Small intestine (tissue), 7 donors: ENCODE data around the gene SLC26A4. TPM values are rescaled to one million over a fixed set of nuclear protein-coding genes. Genes with fewer than 3 reads are reported as not detected.

Source experiments
- DNase-seq, 2 donors: peaks; one replicate each; pipeline versions ENCODE4 v3.0.0 to v3.0.0-alpha.2; 2013
- FAIRE-seq: peaks from 2 replicates; lab custom pipeline; 2012; peaks lifted over from hg19 to GRCh38; lab: Jason Lieb, UNC
- H3K27ac ChIP-seq, 3 donors: one replicate each; pipeline ENCODE4 v1.5.1; 2013; ENCODE audit warnings: low read length in 2 of 3, mild to moderate bottlenecking in 2 of 3, control low read depth in 1 of 3, inconsistent platforms in 1 of 3, low read depth in 1 of 3, moderate library complexity in 1 of 3
- H3K27me3 ChIP-seq, 3 donors: one replicate each; pipeline ENCODE4 v1.6.1; 2013; ENCODE audit warnings: low read length in 3 of 3, inconsistent platforms in 1 of 3; ENCODE audit not compliant: control insufficient read depth in 3 of 3, insufficient read depth in 3 of 3
- H3K36me3 ChIP-seq, 3 donors: one replicate each; pipeline ENCODE4 v1.6.1; 2013; ENCODE audit warnings: low read length in 3 of 3, inconsistent platforms in 1 of 3, low read depth in 1 of 3, mild to moderate bottlenecking in 1 of 3, moderate library complexity in 1 of 3; ENCODE audit not compliant: control insufficient read depth in 3 of 3, insufficient read depth in 2 of 3
- H3K4me1 ChIP-seq, 3 donors: one replicate each; pipeline ENCODE4 v1.6.1; 2013; ENCODE audit warnings: low read length in 2 of 3, inconsistent platforms in 1 of 3, low read depth in 1 of 3, mild to moderate bottlenecking in 1 of 3, moderate library complexity in 1 of 3; ENCODE audit not compliant: control insufficient read depth in 3 of 3, insufficient read depth in 2 of 3
- H3K4me3 ChIP-seq, 3 donors: one replicate each; pipeline ENCODE4 v1.5.1; 2013; ENCODE audit warnings: low read length in 3 of 3, control low read depth in 1 of 3, inconsistent platforms in 1 of 3, low read depth in 1 of 3, mild to moderate bottlenecking in 1 of 3, moderate library complexity in 1 of 3
- H3K9me3 ChIP-seq, 2 donors: one replicate each; pipeline ENCODE4 v1.6.1; 2013; ENCODE audit warnings: low read depth in 1 of 2, low read length in 1 of 2; ENCODE audit not compliant: control insufficient read depth in 2 of 2, insufficient read depth in 1 of 2
- WGBS, 3 donors: extraction: QIAGEN DNeasy Blood & Tissue Kit; methylation state at CpG; one replicate each; pipeline ENCODE4 v1.1.7; 2013; 5-methylcytosine and 5-hydroxymethylcytosine counted together
- polyA plus RNA-seq, 4 donors: library from polyadenylated mRNA; stranded (reverse) in 3 of 4; unstranded in 1 of 4; fragments of 200-250 nt in 3 of 4; fragments of 120-200 nt in 1 of 4; gene quantifications; one replicate each; pipeline versions ENCODE4 v1.2.1 to v1.2.3, GENCODE V29; 2013
- donor health status: healthy with polysubstance abuse.
- donor health status: control.
- donor health status: control.
- donor health status: Bipolar disorder and iron deficiency.
- donor health status: healthy.

Gene SLC26A4
- polyA plus RNA-seq, 4 donors, result 0.18 to 0.30 TPM; not detected in 2

- no peak for FAIRE-seq
- H3K4me1 ChIP-seq, result no peaks in the 10 kb centered on the region
- 43 to 54% (median 52%) methylated on average over 4 of the region's 4 CpGs for WGBS, 3 donors
These were observed 32.8 kb downstream of the SLC26A4 start for GRCh38 chr7:107693396-107693795.

DNA sequence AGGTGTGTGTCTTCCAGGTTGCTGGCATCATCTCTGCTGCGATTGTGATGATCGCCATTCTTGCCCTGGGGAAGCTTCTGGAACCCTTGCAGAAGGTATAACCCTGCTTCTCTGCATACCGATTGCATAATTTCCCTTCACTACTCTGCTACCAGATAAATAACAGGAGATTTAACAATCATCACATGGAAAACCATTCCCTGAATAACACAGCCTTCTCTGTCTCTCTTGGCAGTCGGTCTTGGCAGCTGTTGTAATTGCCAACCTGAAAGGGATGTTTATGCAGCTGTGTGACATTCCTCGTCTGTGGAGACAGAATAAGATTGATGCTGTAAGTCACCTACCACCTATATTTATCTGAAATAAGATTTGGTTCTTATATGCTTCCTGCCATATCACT, 33.8 kb downstream of the SLC26A4 start:
- Histone ChIP-seq H3K4me1 (no peaks in the 10 kb centered on the region), H3K36me3 (no peaks in the 10 kb centered on the region), H3K27ac (no peak overlapping the region), H3K27me3 (peaks cover 0 to 6% (median 3%) of the 10 kb centered on the region in 3 donors), H3K9me3 (no peaks in the 10 kb centered on the region), H3K4me3 (no peak overlapping the region)
- no peak for DNase-seq
- 55 to 70% (median 65%) methylated on average over 5 of the region's 5 CpGs for whole genome bisulfite sequencing, 3 donors
- FAIRE-seq, result no peak

More at GRCh38 chr7:107693396-107693795, 32.8 kb downstream of the SLC26A4 start:
- Histone ChIP-seq H3K9me3 (no peaks in the 10 kb centered on the region), H3K36me3 (no peaks in the 10 kb centered on the region), H3K27ac (no peak overlapping the region), H3K27me3 (peaks cover 0 to 6% (median 3%) of the 10 kb centered on the region in 3 donors), H3K4me3 (no peak overlapping the region)
- no peak for DNase-seq

DNA sequence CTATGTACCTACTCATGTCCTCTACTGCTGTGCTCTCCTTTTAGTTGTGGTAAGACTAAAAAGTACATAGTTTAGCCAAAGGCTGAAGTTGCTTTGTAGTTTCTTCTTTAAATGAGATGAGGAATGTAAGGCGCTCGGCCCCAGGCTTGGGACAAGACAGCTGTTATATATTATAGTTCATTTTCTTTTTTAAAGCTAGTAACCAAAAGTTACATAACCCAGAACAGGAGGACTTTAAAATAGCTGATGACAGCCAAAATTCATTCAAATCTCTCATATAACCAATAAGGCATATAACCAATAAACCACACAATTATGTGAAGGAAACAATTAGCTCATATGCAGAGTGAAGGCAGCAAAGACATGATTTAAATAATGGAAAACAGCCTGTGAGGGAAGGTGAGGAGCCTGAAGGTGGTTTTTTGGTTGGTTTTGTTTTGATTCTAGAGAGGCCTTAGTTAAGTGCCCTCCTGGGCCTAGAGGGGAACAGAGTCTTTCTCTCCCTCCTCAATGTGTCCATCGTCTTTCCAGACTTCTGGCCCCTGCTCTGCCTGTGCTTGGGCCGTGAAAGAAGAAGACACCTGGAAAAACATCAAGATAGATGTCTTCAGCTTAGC, 35.8 kb downstream of the SLC26A4 start:
- Histone ChIP-seq H3K4me3 (no peak overlapping the region), H3K36me3 (no peaks in the 10 kb centered on the region), H3K27me3 (peaks cover 0 to 4% (median 3%) of the 10 kb centered on the region in 3 donors), H3K27ac (no peak overlapping the region), H3K4me1 (no peaks in the 10 kb centered on the region), H3K9me3 (no peaks in the 10 kb centered on the region)
- WGBS, 3 donors, result 87 to 90% (median 87%) methylated on average over 4 of the region's 4 CpGs
- DNase-seq (no peak), FAIRE-seq (no peak)

GRCh38 chr7:107697321-107698049, 36.9 kb downstream of the SLC26A4 start:
- Histone ChIP-seq H3K27me3 (peaks cover 0 to 4% (median 3%) of the 10 kb centered on the region in 3 donors), H3K9me3 (no peaks in the 10 kb centered on the region), H3K36me3 (no peaks in the 10 kb centered on the region), H3K4me1 (no peaks in the 10 kb centered on the region), H3K4me3 (no peak overlapping the region), H3K27ac (no peak overlapping the region)
- FAIRE-seq, result no peak
- DNase-seq, result no peak
- 75 to 84% (median 80%) methylated on average over 7 of the region's 7 CpGs for WGBS, 3 donors

GRCh38 chr7:107700570-107700969, 39.9 kb downstream of the SLC26A4 start:
- H3K4me1 ChIP-seq, result no peaks in the 10 kb centered on the region
- no peaks in the 10 kb centered on the region for H3K36me3 ChIP-seq
- FAIRE-seq (no peak), DNase-seq (no peak)
- no peak overlapping the region for H3K4me3 ChIP-seq
- no peaks in the 10 kb centered on the region for H3K27me3 ChIP-seq
- no peaks in the 10 kb centered on the region for H3K9me3 ChIP-seq
- no peak overlapping the region for H3K27ac ChIP-seq

- no peaks in the 10 kb centered on the region for H3K4me1 ChIP-seq
- no peaks in the 10 kb centered on the region for H3K9me3 ChIP-seq
- no peak overlapping the region for H3K27ac ChIP-seq
- H3K27me3 ChIP-seq, result no peaks in the 10 kb centered on the region
- WGBS, 3 donors, result 90 to 92% (median 90%) methylated on average over 3 of the region's 3 CpGs
- no peak overlapping the region for H3K4me3 ChIP-seq
- no peak for FAIRE-seq
- no peak for DNase-seq
- no peaks in the 10 kb centered on the region for H3K36me3 ChIP-seq
These were observed 40.6 kb downstream of the SLC26A4 start for GRCh38 chr7:107701191-107701590.

GRCh38 chr7:107703219-107703618, 42.6 kb downstream of the SLC26A4 start:
- no peak for DNase-seq
- Histone ChIP-seq H3K4me1 (no peaks in the 10 kb centered on the region), H3K27me3 (no peaks in the 10 kb centered on the region), H3K27ac (no peak overlapping the region), H3K36me3 (no peaks in the 10 kb centered on the region), H3K4me3 (no peak overlapping the region), H3K9me3 (no peaks in the 10 kb centered on the region)
- no peak for FAIRE-seq

- no peak overlapping the region for H3K4me3 ChIP-seq
- no peaks in the 10 kb centered on the region for H3K27me3 ChIP-seq
- no peak overlapping the region for H3K27ac ChIP-seq
- no peaks in the 10 kb centered on the region for H3K36me3 ChIP-seq
- WGBS, 3 donors, result 71 to 82% (median 80%) methylated on average over 3 of the region's 3 CpGs
- DNase-seq (no peak), FAIRE-seq (no peak)
- no peaks in the 10 kb centered on the region for H3K4me1 ChIP-seq
- no peaks in the 10 kb centered on the region for H3K9me3 ChIP-seq
These were observed 43.2 kb downstream of the SLC26A4 start for GRCh38 chr7:107703872-107704271.
